ENCODE results near the gene OPHN1.

OPHN1 gene

GRCh38 chrX:68175562-68175961 is 257.7 kb downstream of the OPHN1 start:
- no peak overlapping the region for H3K4me3 ChIP-seq (ENCODE audit: low read depth, low read length)
- TF ChIP-seq, protein P1, sequence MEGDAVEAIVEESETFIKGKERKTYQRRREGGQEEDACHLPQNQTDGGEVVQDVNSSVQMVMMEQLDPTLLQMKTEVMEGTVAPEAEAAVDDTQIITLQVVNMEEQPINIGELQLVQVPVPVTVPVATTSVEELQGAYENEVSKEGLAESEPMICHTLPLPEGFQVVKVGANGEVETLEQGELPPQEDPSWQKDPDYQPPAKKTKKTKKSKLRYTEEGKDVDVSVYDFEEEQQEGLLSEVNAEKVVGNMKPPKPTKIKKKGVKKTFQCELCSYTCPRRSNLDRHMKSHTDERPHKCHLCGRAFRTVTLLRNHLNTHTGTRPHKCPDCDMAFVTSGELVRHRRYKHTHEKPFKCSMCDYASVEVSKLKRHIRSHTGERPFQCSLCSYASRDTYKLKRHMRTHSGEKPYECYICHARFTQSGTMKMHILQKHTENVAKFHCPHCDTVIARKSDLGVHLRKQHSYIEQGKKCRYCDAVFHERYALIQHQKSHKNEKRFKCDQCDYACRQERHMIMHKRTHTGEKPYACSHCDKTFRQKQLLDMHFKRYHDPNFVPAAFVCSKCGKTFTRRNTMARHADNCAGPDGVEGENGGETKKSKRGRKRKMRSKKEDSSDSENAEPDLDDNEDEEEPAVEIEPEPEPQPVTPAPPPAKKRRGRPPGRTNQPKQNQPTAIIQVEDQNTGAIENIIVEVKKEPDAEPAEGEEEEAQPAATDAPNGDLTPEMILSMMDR (IDR thresholded peaks at IDR 0.05; ENCODE audit: borderline replicate concordance, insufficient read depth, low read depth, low read length): no peak

DNA sequence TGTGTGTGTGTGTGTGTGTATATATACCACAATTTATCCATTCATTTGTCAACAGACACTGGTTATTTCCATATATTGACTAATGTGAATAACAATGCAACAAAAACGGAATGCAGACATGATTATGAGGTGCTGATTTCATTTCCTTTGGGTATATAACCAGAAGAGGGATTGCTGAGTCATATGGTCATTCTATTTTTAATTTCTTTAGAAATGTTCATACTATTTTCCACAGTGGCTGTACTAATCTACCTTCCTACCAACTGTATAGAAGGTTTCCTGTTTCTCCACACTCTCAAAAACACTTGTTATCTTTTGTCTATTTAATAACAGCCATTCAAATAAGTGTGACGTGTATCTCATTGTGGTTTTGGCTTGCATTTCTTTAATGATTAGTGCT is 269.9 kb downstream of the OPHN1 start:
- no peak overlapping the region for H3K4me3 ChIP-seq (ENCODE audit: low read depth, low read length)
- TF ChIP-seq, protein P1 (IDR thresholded peaks at IDR 0.05; ENCODE audit: borderline replicate concordance, insufficient read depth, low read depth, low read length): no peak

- TF ChIP-seq, protein P1 (IDR thresholded peaks at IDR 0.05; ENCODE audit: borderline replicate concordance, insufficient read depth, low read depth, low read length): no peak
- H3K4me3 ChIP-seq (ENCODE audit: low read depth, low read length): no peak overlapping the region
These were observed 285.4 kb downstream of the OPHN1 start for GRCh38 chrX:68147848-68148247.

- TF ChIP-seq, protein P1 (IDR thresholded peaks at IDR 0.05; ENCODE audit: borderline replicate concordance, insufficient read depth, low read depth, low read length): no peak
- no peak overlapping the region for H3K4me3 ChIP-seq (ENCODE audit: low read depth, low read length)
These were observed 287.2 kb downstream of the OPHN1 start for GRCh38 chrX:68146054-68146453.

GRCh38 chrX:68139791-68140190 is 293.5 kb downstream of the OPHN1 start:
- TF ChIP-seq, protein P1 (IDR thresholded peaks at IDR 0.05; ENCODE audit: borderline replicate concordance, insufficient read depth, low read depth, low read length): no peak
- H3K4me3 ChIP-seq (ENCODE audit: low read depth, low read length): no peak overlapping the region

GRCh38 chrX:68133181-68133580 is 300.1 kb downstream of the OPHN1 start:
- TF ChIP-seq, protein P1 (IDR thresholded peaks at IDR 0.05; ENCODE audit: borderline replicate concordance, insufficient read depth, low read depth, low read length): no peak
- H3K4me3 ChIP-seq (ENCODE audit: low read depth, low read length): no peak overlapping the region

- H3K4me3 ChIP-seq (ENCODE audit: low read depth, low read length): no peak overlapping the region
- TF ChIP-seq, protein P1 (IDR thresholded peaks at IDR 0.05; ENCODE audit: borderline replicate concordance, insufficient read depth, low read depth, low read length): no peak
These were observed 300.5 kb downstream of the OPHN1 start for GRCh38 chrX:68132749-68133148.

All from GM12875 (cell line).